Ectodermal cell (in vitro differentiated cells): ENCODE data around the gene ENTPD8.
"Not testable (repeated sequence)": the region's sequence is repeated elsewhere in the genome, so short reads cannot be mapped to it uniquely, and the experiment has no call there.

Experiments
- H3K27ac ChIP-seq: 2 replicates; pipeline ENCODE4 v1.7.0; 2013; ENCODE audit warnings: mild to moderate bottlenecking, low read depth, low read length; ENCODE audit not compliant: insufficient read depth, poor library complexity, severe bottlenecking
- H3K27me3 ChIP-seq: 2 replicates; pipeline ENCODE4 v1.7.0; 2013; ENCODE audit warnings: mild to moderate bottlenecking, low read length; ENCODE audit not compliant: insufficient read depth, control insufficient read depth, poor library complexity, severe bottlenecking
- H3K36me3 ChIP-seq: one replicate; pipeline ENCODE4 v1.7.0; 2013; ENCODE audit warnings: low read length; ENCODE audit not compliant: control insufficient read depth, insufficient read depth
- H3K4me1 ChIP-seq: one replicate; pipeline ENCODE4 v1.7.0; 2013; ENCODE audit warnings: low read length; ENCODE audit not compliant: control insufficient read depth, insufficient read depth
- H3K4me3 ChIP-seq: 2 replicates; pipeline ENCODE4 v1.7.0; 2013; ENCODE audit warnings: low read depth, low read length, control low read depth; ENCODE audit not compliant: insufficient read depth
- H3K9me3 ChIP-seq: 2 replicates; pipeline ENCODE4 v1.7.0; 2013; ENCODE audit warnings: mild to moderate bottlenecking, low read length, moderate library complexity; ENCODE audit not compliant: control insufficient read depth
- WGBS, 2 experiments: methylation state at CpG; one replicate each; pipeline ENCODE4 v1.1.7; 2013; ENCODE audit warnings: missing lambda C conversion rate in 2 of 2; 5-methylcytosine and 5-hydroxymethylcytosine counted together

The ENTPD8 gene

GRCh38 chr9:137475666-137476065 is 34.5 kb upstream of the ENTPD8 start:
- no peaks in the 10 kb centered on the region for H3K27me3 ChIP-seq
- no peak overlapping the region for H3K27ac ChIP-seq
- H3K9me3 ChIP-seq, result no peaks in the 10 kb centered on the region
- no peak overlapping the region for H3K4me3 ChIP-seq
- no peaks in the 10 kb centered on the region for H3K36me3 ChIP-seq
- WGBS, 2 experiments, result 70 to 78% methylated on average over 2 to 3 of the region's 3 CpGs
- H3K4me1 ChIP-seq, result no peaks in the 10 kb centered on the region

- Histone ChIP-seq H3K4me3 (no peak overlapping the region), H3K4me1 (no peaks in the 10 kb centered on the region), H3K27ac (no peak overlapping the region), H3K27me3 (no peaks in the 10 kb centered on the region), H3K9me3 (no peaks in the 10 kb centered on the region), H3K36me3 (no peaks in the 10 kb centered on the region)
- WGBS, 2 experiments, result 94 to 95% methylated on average over 18 of the region's 18 CpGs
Observed at GRCh38 chr9:137474271-137474670, 33.1 kb upstream of the ENTPD8 start.

GRCh38 chr9:137470785-137471184 is 29.6 kb upstream of the ENTPD8 start:
- no peaks in the 10 kb centered on the region for H3K36me3 ChIP-seq
- no peaks in the 10 kb centered on the region for H3K9me3 ChIP-seq
- 95% methylated on average over 6 to 7 of the region's 7 CpGs for WGBS, 2 experiments
- H3K27me3 ChIP-seq, result no peaks in the 10 kb centered on the region
- H3K4me3 ChIP-seq, result no peak overlapping the region
- no peak overlapping the region for H3K27ac ChIP-seq
- no peaks in the 10 kb centered on the region for H3K4me1 ChIP-seq

GRCh38 chr9:137467896-137468295 is 26.7 kb upstream of the ENTPD8 start:
- 93 to 95% methylated on average over 7 of the region's 7 CpGs for WGBS, 2 experiments
- no peak overlapping the region for H3K4me3 ChIP-seq
- H3K27me3 ChIP-seq, result peaks cover 2% of the 10 kb centered on the region
- no peaks in the 10 kb centered on the region for H3K36me3 ChIP-seq
- H3K4me1 ChIP-seq, result no peaks in the 10 kb centered on the region
- no peaks in the 10 kb centered on the region for H3K9me3 ChIP-seq
- H3K27ac ChIP-seq, result no peak overlapping the region

DNA sequence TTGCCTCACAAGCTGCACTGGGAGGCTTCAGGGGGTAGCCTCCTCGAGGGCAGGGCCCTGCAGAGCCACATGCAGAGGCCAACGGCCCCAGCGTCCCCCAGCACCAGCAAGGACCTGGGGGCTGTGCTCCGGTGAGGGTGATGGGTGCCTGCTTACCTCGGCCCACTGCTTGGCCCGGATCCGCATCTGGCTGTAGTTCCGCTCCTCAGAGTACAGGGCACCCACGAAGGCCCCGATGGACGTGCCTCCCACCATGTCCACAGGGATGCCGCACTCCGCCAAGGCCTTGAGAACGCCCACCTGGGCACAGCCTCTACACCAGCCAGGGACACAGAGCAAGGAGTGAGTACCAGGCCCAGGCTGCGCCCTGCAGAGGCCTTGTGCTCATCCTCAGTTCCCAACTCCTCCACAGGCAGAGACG is 26.0 kb upstream of the ENTPD8 start:
- 92% methylated on average over 16 of the region's 16 CpGs for WGBS, 2 experiments
- H3K4me3 ChIP-seq, result no peak overlapping the region

GRCh38 chr9:137466389-137467085 is 25.4 kb upstream of the ENTPD8 start:
- peaks cover 16% of the 10 kb centered on the region for H3K27me3 ChIP-seq
- not testable (repeated sequence) for H3K36me3 ChIP-seq, H3K9me3 ChIP-seq, H3K4me3 ChIP-seq, H3K27ac ChIP-seq, H3K4me1 ChIP-seq
- WGBS, 2 experiments, result 93% methylated on average over 35 of the region's 35 CpGs

More for the DNA sequence above, 26.0 kb upstream of the ENTPD8 start:
- peaks cover 9% of the 10 kb centered on the region for H3K27me3 ChIP-seq
- no peaks in the 10 kb centered on the region for H3K4me1 ChIP-seq
- H3K27ac ChIP-seq, result no peak overlapping the region
- no peaks in the 10 kb centered on the region for H3K36me3 ChIP-seq
- no peaks in the 10 kb centered on the region for H3K9me3 ChIP-seq

GRCh38 chr9:137465720-137466388 is 24.7 kb upstream of the ENTPD8 start:
- Histone ChIP-seq H3K27me3 (peaks cover 21% of the 10 kb centered on the region), H3K9me3 (no peaks in the 10 kb centered on the region), H3K4me1 (no peaks in the 10 kb centered on the region), H3K27ac (no peak overlapping the region), H3K36me3 (no peaks in the 10 kb centered on the region), H3K4me3 (no peak overlapping the region)
- WGBS, 2 experiments, result 90 to 92% methylated on average over 23 of the region's 23 CpGs

DNA sequence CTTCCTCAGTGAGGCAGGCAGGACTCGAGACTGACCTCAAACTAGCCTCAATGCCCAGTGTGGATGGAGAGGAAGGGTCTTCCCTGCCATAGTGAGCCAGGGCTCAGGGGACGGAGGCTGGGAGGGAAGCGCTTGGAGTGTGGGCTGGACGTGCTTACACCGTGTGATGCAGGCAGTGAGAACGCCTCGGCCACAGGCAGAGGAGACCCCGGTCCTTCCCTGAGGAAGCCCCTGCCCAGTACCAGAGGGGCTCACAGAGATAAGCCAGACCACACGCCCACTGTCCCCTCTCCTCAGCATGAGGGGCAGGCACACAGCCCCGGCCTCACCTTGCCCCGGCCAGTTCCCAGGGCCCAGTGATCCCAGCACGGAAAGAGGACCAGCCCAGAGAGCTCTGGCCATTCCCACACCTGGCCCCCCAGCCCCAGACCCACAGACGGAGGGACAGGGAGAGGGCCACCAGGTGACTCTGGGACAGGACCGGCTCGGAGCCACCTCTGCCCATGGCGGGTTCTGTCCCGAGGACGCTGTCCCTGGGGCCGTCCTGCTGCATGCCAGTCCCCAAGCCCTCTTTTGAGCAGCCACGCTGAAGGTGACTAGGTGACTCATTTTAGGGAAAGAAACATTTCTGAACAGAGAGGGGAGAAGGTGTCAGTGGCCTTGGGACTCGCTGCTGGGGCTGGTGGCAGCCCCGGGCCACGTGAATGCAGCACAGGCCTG is 24.0 kb upstream of the ENTPD8 start:
- Histone ChIP-seq H3K27me3 (peaks cover 28% of the 10 kb centered on the region), H3K4me1 (no peaks in the 10 kb centered on the region), H3K4me3 (no peak overlapping the region), H3K9me3 (no peaks in the 10 kb centered on the region), H3K36me3 (no peaks in the 10 kb centered on the region), H3K27ac (no peak overlapping the region)
- WGBS, 2 experiments, result 91 to 92% methylated on average over 23 of the region's 23 CpGs

DNA sequence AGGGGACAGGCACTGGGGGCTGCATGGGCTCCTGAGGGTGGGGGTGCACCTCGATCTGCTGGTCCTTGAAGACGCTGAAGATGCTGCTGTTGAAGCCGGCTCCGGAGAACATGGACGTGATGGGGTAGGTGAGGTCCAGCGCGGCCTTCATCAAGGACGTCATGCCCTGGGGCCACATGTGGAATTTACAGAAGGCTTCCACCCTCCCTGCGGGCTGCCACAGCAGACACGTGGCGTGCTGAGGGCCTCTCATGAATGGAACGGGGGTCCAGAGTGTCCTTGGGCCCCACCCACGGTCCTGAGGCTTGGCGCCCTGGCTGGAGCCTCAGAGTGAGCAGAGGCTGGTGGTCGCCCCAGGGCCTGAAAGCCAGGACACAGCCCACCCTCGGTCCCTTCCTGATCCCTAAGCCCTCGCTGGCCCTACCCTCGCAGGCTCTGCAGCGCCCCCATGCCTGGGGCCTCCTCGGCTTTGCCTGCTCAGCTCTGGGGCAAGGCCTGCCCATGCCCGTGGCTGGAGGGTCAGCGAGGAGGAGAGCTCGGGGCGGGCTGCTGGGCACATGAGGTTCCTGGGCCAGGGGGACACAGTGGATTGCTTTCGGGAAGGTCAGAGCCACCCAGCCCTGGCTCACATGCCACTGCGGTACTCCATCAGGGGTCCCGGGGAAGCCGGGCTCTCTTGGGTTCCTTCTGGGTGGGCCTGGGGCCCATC is 23.3 kb upstream of the ENTPD8 start:
- Histone ChIP-seq H3K36me3 (no peaks in the 10 kb centered on the region), H3K4me1 (no peaks in the 10 kb centered on the region), H3K4me3 (no peak overlapping the region), H3K9me3 (no peaks in the 10 kb centered on the region), H3K27me3 (peaks cover 34% of the 10 kb centered on the region), H3K27ac (no peak overlapping the region)
- WGBS, 2 experiments, result 94 to 95% methylated on average over 28 of the region's 28 CpGs

GRCh38 chr9:137463931-137464290 is 22.8 kb upstream of the ENTPD8 start:
- Histone ChIP-seq H3K4me3 (no peak overlapping the region), H3K9me3 (no peaks in the 10 kb centered on the region), H3K36me3 (no peaks in the 10 kb centered on the region), H3K27ac (no peak overlapping the region), H3K27me3 (peaks cover 35% of the 10 kb centered on the region), H3K4me1 (no peaks in the 10 kb centered on the region)
- 97% methylated on average over 18 of the region's 18 CpGs for WGBS, 2 experiments
